ENCODE results near the gene GREB1L.
A peak's percentile ranks its signal among the peaks of the same experiment; 100 is the strongest.

GREB1L gene

GRCh38 chr18:21452276-21452780, 210.3 kb downstream of the GREB1L start:
- no peak for DNase-seq

DNA sequence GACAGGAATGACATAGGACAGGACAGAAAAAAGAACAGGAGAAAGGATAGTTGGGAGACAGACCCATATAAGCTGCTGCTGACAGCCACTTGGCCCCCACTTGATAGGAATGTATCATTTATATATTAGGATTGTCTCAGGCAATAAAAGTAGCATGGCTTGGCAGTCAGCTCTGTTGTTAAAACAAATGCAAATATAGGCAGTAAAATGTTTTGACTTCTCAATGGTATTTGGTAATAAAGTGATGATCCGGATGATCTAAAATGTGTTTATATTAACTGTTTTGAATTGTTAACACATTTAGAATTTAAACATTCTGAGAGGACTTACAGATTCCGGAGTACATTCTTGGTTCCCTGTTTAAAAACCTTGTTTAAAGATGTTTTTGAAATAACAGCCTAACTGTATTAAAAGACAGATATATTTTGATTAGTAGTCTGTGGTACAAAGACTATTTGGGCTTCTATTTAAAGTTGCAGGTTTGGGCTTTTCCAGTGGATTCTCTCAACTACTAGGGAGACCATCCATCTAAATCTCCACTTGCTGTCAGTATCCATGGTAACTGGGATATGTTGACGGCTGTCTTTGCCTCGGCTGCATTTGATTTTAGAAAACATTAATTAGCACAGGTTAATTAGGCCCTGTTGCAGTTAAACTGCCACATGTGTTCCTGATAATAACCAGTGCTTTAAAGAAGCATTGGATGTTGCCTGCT, 210.9 kb downstream of the GREB1L start:
- DNase-seq = no peak

- DNase-seq = no peak
Observed at GRCh38 chr18:21453511-21453901, 211.5 kb downstream of the GREB1L start.

DNA sequence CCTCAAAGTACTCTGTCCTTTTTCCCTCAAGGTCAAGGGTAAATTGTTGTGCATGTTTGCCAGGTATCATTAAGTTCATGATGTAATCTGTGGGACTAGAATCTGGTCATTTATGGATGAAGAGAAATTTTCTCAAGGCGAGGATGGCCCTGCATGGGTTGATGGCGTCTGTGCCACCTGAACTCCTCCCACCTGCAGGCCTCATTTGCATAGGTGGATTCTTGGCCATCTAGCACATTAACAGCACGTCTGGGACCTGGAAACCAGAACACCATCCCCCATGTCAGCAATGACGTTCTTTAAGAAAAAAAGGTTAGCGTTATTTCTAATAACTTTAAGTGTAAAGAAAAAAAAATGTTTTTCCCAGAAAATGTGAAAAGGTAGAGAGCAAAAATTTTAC, 212.7 kb downstream of the GREB1L start:
- DNase-seq = no peak

DNA sequence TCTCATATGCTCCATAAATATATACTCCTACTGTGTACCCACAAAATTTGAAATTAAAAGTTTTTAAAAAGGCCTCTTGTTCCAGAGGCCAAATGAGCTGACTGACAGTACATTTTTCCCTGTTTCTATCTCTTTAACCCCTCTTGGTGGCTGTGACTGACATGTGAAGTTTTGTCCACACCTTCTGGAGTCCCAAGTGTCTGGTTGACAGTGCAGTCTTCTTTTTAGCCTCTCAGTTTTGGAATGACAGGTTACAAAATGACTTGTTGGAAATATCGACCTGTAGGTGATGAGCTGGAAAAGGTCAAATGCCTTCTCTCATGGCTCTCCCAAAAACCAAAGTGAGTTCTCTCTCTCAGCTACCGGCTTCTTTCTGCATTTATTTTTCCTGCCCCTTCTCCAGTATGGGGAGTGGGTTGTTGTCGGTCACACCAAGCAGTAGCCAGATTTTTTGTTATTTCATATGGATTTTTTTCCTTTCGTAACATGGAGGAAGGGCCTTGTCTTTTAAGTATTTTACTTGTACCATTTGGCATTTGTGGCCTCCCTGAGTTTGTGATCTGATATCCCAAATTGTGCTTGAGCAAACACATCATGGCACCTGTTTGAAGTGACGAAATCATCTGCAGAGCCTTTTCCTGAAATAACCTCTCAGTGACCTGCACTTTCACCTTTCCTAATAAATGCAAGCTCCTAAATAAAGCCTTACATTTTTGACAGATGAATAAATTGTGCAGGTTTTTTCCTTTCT, 214.6 kb downstream of the GREB1L start:
- no peak for DNase-seq

GRCh38 chr18:21457179-21457535, 215.1 kb downstream of the GREB1L start:
- no peak for DNase-seq

DNA sequence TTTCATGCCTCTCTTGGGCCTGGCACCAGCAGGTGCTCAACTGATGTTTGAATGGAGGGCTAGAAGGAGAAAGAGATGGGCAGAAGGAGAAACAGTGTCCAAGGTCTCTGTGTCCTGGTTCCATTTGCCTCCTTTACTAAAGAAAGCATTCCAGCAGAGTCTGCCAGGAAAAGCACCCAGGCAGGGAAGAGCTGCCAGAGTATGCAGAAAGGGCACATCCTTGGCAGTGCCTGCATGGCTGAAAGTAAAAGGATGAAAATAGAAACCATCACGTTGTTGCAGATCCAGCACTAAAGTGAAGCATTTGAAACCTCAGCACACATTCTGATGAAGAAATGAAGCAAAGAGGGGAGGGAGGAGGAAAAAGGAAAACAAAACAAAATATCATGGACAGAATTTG, 216.3 kb downstream of the GREB1L start:
- DNase-seq = no peak

- DNase-seq = no peak
Observed at GRCh38 chr18:21458788-21459187, 216.8 kb downstream of the GREB1L start.

DNA sequence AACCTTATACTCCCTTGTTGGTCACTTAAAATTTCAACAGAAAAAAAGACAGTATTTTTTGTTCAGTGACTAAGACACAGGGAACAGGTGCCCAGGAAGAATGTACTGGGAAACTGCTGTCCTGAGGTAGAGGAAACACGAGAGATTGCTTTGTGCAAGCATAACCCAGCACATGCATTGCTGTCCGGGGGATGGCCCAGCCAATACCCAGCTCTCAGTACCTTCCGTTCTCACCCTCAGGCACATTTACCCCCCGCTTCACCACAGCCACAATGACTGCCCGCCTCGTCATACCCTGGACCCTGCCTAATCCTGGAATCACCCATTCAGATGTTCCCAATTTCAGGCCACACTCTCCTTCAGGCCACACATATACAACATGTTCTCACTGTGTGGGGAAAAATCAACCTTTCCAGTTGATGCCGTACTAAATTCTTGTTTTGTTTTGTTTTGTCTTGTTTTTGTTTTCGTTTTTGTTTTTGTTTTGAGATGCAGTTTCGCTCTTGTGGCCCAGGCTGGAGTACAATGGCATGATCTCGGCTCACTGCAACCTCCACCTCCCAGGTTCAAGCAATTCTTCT, 217.8 kb downstream of the GREB1L start:
- DNase-seq = no peak

GRCh38 chr18:21461460-21461859, 219.4 kb downstream of the GREB1L start:
- DNase-seq = no peak

- DNase-seq = no peak
Observed at GRCh38 chr18:21463718-21464117, 221.7 kb downstream of the GREB1L start.

DNA sequence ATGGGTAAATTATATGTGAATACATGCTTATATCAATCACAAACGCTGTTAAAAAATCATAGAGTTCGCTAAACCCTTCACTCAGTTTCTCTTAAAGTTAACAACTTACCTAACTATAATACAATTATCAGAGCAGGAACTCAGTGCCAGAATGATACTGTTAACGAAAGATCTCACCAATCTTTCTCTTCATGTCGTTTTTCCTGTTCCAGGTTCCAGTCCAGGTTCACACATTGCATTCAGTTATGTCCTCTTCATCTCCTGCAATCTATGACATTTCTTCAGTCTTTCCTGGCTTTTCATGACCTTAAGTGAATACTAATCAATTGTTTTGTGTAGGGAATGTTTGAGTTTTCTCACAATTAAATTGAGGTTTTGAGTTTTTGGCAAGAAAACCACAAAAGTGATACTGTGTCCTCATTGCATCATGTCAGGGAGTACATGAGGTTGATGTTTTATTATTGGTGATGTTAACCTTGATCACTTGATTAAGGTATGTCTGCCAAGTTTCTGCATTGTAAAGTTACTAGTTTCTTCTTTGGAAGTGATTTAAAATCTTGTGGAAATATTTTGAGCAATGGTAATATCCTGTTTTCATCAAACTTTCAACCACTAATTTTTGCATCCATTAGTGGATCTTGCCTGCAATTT, 226.6 kb downstream of the GREB1L start:
- no peak for DNase-seq

- no peak for DNase-seq
Observed at GRCh38 chr18:21472741-21473140, 230.7 kb downstream of the GREB1L start.

GRCh38 chr18:21474621-21475020, 232.6 kb downstream of the GREB1L start:
- no peak for DNase-seq

DNA sequence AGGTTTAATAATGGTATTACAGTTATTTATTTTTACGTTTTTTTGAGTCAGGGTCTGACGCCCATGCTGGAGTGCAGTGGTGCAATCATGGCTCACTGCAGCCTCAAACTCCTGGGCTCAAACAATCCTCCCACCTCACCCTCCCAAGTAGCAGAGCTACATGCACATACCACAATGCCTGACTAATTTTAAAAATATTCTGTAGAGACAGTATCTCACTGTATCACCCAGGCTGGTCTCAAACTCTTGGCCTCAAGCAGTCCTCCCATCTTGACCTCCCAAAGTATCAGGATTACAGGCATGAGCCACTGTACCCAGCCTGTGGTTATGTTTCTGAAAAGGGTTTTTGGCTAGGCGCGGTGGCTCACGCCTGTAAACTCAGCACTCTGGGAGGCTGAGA, 237.7 kb downstream of the GREB1L start:
- no peak for DNase-seq

GRCh38 chr18:21481739-21482138, 239.7 kb downstream of the GREB1L start:
- DNase-seq = no peak

- no peak for DNase-seq
Observed at GRCh38 chr18:21483051-21483450, 241.0 kb downstream of the GREB1L start.

GRCh38 chr18:21484851-21485636, 243.0 kb downstream of the GREB1L start:
- DNase-seq = no peak

- DNase-seq = no peak
Observed at GRCh38 chr18:21486905-21487437, 244.9 kb downstream of the GREB1L start.

GRCh38 chr18:21489119-21489750, 247.2 kb downstream of the GREB1L start:
- DNase-seq = peak in 1 of 2 experiments; percentile 12

DNA sequence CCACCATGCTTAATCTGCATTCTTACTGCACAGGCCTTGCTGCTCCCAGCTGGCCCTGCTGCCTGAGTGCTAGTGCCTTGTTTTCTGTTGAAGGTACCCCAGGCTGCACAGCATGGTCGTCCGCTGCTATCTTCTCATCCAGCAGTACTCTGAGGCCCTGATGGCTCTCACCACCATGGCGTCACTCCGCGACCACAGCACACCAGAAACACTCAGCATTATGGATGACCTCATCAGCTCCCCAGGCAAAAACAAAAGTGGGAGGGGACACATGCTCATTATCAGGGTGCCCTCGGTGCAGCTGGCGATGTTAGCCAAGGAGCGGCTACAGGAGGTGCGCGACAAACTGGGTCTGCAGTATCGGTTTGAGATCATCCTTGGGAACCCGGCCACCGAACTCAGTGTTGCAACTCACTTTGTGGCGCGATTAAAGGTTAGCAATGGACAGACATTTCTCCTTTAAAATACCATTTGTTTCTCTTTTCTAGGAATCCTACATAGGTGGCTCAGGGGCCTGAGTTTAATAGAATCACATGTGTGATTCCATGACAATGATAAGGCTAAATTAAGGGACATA, 248.0 kb downstream of the GREB1L start:
- no peak for DNase-seq

GRCh38 chr18:21490748-21491147, 248.7 kb downstream of the GREB1L start:
- DNase-seq = no peak
